Measurements from ENCODE around the gene SSX2IP. TPM values are rescaled to one million over a fixed set of nuclear protein-coding genes. Genes with fewer than 3 reads are reported as not detected.
"Not testable (repeated sequence)": the region's sequence is repeated elsewhere in the genome, so short reads cannot be mapped to it uniquely, and the experiment has no call there.

The SSX2IP gene
- 10 to 100 TPM in 1 of 2 donors, 1 to 10 TPM in 1; 4.1 to 10.7 TPM for total RNA-seq

- Mint-ChIP-seq H3K4me1 (peaks cover 38% of the 10 kb centered on the region), H3K27me3 (no peaks in the 10 kb centered on the region), H3K27ac (peak within 1 kb of the TSS; percentile 94), H3K36me3 (ENCODE audit: low read depth) (no peaks in the 10 kb centered on the region), H3K4me3 (peak within 1 kb of the TSS; percentile 94), H3K9me3 (no peaks in the 10 kb centered on the region)
- peak; percentile 90 for ATAC-seq (replicated peaks)
These were observed at the start of gene SSX2IP for GRCh38 chr1:84690397-84691121. TSS of gene SSX2IP (minus strand) at chr1:84690461. CDS start at chr1:84671219, 19,242 bp downstream.

DNA sequence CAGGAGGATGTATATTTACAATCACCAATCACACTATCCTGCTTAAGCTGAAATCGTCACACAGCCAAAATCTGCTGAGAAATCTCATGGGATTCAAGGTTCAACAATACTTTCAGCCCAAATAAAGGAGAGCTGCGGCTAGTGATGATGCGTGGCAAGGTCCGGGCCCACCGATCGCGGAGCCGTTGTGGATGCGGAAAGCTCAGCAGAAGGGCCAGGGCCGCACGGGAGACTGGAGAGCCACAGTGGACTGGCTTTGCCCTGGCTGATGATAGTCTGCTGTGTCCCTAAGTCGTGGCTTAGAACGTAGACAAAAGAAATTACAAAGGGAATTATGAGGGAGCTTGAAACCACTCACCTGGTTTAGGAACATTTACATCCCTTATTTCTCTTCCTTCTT lies 48.0 kb upstream of the SSX2IP start:
- Mint-ChIP-seq H3K4me1 (peaks cover 16% of the 10 kb centered on the region), H3K27me3 (peaks cover 30% of the 10 kb centered on the region), H3K27ac (no peak overlapping the region), H3K4me3 (no peak overlapping the region), H3K36me3 (ENCODE audit: low read depth) (no peaks in the 10 kb centered on the region), H3K9me3 (no peaks in the 10 kb centered on the region)
- no peak for ATAC-seq (replicated peaks)

DNA sequence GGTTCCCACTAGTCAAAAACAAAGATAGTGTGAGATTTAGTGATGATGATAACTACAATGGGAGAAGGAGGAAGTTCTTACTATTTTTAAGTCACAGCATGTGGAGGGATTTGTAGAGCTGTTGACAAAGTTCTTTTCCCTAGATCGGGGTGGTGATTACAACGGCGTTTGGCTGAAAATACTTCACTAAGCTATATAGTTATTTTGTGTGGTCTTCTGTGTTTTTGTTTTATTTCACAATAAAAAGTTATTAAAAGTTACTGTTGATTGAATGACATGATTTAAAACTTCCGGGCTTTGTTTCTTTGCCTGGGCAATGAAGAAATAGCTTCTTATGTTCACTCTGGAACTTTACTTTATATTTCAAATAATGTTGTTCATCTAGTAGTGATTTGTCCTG lies 47.3 kb upstream of the SSX2IP start:
- no peaks in the 10 kb centered on the region for H3K36me3 Mint-ChIP-seq (ENCODE audit: low read depth)

GRCh38 chr1:84736944-84737343 lies 46.7 kb upstream of the SSX2IP start:
- peaks cover 30% of the 10 kb centered on the region for H3K27me3 Mint-ChIP-seq
- no peaks in the 10 kb centered on the region for H3K9me3 Mint-ChIP-seq
- H3K27ac Mint-ChIP-seq, result no peak overlapping the region
- no peaks in the 10 kb centered on the region for H3K36me3 Mint-ChIP-seq (ENCODE audit: low read depth)
- ATAC-seq (replicated peaks), result peak; percentile 44
- H3K4me3 Mint-ChIP-seq, result no peak overlapping the region
- H3K4me1 Mint-ChIP-seq, result peaks cover 4% of the 10 kb centered on the region

More for the DNA sequence above, 47.3 kb upstream of the SSX2IP start:
- peaks cover 30% of the 10 kb centered on the region for H3K27me3 Mint-ChIP-seq
- no peak overlapping the region for H3K4me3 Mint-ChIP-seq
- no peak for ATAC-seq (replicated peaks)
- no peak overlapping the region for H3K27ac Mint-ChIP-seq
- H3K9me3 Mint-ChIP-seq, result no peaks in the 10 kb centered on the region
- H3K4me1 Mint-ChIP-seq, result peaks cover 10% of the 10 kb centered on the region

DNA sequence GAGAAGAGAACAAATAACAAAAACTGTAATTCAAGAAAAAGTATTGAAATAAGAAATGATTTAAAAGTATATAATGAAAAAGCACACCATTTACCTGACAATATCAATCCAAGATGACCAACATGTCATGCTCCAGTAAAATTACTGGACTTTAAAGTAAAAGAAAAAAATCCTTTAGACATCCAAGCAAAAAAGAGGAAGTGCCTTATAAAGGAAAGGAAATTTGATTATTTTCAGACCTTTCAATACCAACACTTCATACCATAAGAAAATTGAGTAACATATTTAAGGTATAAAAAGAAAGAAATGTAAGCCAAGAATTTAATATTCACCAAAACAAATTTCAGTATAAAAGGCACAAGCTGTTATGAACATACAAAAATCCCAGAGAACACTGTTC lies 46.2 kb upstream of the SSX2IP start:
- Mint-ChIP-seq H3K4me3 (no peak overlapping the region), H3K4me1 (no peaks in the 10 kb centered on the region), H3K36me3 (ENCODE audit: low read depth) (no peaks in the 10 kb centered on the region), H3K27ac (no peak overlapping the region), H3K27me3 (peaks cover 30% of the 10 kb centered on the region), H3K9me3 (no peaks in the 10 kb centered on the region)
- ATAC-seq (replicated peaks), result no peak

GRCh38 chr1:84735483-84735882 lies 45.2 kb upstream of the SSX2IP start:
- Mint-ChIP-seq H3K27me3 (peaks cover 36% of the 10 kb centered on the region), H3K4me3 (no peak overlapping the region), H3K27ac (no peak overlapping the region), H3K9me3 (no peaks in the 10 kb centered on the region), H3K4me1 (no peaks in the 10 kb centered on the region), H3K36me3 (ENCODE audit: low read depth) (no peaks in the 10 kb centered on the region)
- ATAC-seq (replicated peaks), result no peak

DNA sequence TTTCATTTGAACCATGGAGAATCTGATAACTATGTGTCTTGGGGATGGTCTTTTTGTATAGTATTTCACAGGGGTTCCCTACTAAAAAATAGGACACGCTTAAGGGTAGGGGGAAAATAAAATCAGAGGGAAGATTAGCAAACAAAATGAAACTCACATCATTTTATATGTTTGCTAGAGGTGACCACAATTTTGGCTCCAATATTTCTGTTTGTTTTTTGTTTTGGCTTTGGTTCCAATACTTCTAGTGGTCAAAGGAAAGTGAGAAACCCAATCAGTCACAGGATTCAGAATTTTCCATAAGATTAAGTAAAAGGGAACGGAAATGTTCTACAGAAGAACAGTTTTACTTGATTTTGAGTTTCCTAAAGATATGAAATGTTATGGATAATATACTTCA lies 42.3 kb upstream of the SSX2IP start:
- Mint-ChIP-seq H3K36me3 (ENCODE audit: low read depth) (no peaks in the 10 kb centered on the region), H3K4me3 (no peak overlapping the region), H3K27me3 (peaks cover 37% of the 10 kb centered on the region), H3K9me3 (no peaks in the 10 kb centered on the region), H3K4me1 (no peaks in the 10 kb centered on the region), H3K27ac (no peak overlapping the region)
- ATAC-seq (replicated peaks), result no peak

DNA sequence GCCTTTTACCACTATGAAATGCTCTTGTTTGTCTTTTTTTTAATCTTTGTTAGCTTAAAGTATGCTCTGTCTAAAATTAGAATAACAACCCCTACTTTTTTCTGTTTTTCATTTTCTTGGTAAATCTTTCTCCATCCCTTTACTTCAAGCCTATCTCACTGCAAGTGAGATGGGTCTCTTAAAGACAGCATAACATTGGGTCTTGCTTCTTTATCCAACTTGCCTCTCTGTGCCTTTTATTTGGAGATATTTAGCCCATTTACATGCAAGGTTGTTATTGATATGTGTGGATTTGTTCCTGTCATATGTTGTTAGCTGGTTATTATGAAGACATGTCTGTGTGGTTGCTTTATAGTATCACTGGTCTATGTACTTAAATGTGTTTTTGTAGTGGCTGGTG lies 41.3 kb upstream of the SSX2IP start:
- H3K36me3 Mint-ChIP-seq (ENCODE audit: low read depth), result no peaks in the 10 kb centered on the region
- no peaks in the 10 kb centered on the region for H3K9me3 Mint-ChIP-seq
- no peaks in the 10 kb centered on the region for H3K4me1 Mint-ChIP-seq
- H3K27me3 Mint-ChIP-seq, result peaks cover 27% of the 10 kb centered on the region
- H3K27ac Mint-ChIP-seq, result no peak overlapping the region
- no peak for ATAC-seq (replicated peaks)
- no peak overlapping the region for H3K4me3 Mint-ChIP-seq

DNA sequence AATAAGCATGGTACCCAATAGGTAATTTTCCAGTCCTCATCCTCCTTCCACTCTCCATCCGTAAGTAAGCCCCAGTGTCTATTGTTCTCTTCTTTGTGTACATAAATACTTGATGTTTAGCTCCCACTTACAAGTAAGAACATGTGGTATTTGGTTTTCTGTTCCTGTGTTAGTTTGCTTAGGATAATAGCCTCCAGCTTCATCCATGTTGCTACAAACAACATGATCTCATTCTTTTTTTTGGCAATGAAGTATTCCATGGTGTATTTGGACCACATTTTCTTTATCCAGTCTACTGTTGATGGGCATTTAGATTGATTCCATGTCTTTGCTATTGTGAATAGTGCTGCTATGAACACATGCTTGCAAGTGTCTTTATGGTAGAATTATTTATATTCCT lies 37.5 kb upstream of the SSX2IP start:
- ATAC-seq (replicated peaks); H3K4me3 Mint-ChIP-seq; H3K36me3 Mint-ChIP-seq (ENCODE audit: low read depth); H3K4me1 Mint-ChIP-seq; H3K27ac Mint-ChIP-seq; H3K9me3 Mint-ChIP-seq: not testable (repeated sequence)
- peaks cover 13% of the 10 kb centered on the region for H3K27me3 Mint-ChIP-seq

DNA sequence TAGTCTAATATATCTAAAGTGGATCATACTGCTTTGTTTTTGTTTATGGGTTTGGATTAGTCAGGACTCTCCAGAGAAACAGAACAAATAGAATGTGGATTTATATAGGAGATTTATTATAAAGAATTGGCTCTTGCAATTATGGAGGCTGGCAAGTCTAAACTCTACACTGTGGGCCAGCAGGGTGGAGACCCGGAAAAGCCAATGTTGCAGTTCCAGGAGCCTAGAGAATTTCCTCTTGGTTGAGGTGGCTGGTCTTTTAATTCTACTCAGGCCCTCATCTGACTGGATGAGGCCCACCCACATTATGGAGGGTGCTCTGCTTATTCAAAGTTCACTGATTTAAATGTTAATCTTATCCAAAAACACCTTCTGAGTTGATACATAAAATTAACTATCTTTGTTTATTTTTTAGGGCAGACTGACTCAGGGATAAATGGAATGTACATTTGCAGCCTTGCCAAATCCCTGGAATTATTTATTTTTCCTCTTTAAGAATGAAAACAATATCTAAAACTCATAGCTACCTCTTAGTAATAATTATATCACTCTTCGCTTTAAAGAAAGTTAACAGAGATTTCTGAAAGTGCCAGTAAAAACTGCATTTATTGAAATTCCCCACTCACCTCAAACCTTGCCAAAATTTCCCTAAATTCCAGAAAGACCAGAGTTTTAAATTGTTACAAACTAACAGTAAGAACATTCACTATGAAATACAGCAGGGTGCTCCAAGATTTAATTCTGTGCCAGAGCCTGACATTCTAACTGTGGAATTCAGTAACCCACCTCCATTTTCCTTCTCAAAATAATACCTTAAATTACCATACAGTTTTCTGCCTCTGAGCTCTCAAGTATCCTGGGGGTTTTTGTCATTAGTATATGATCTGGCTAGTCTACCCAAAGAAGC lies 36.6 kb upstream of the SSX2IP start:
- ATAC-seq (replicated peaks), result no peak
- Mint-ChIP-seq H3K36me3 (ENCODE audit: low read depth) (no peaks in the 10 kb centered on the region), H3K9me3 (no peaks in the 10 kb centered on the region), H3K27me3 (peaks cover 13% of the 10 kb centered on the region), H3K4me3 (no peak overlapping the region), H3K27ac (no peak overlapping the region), H3K4me1 (no peaks in the 10 kb centered on the region)

- peak; percentile 66 for ATAC-seq (replicated peaks)
- Mint-ChIP-seq H3K27ac (no peak overlapping the region), H3K36me3 (ENCODE audit: low read depth) (no peaks in the 10 kb centered on the region), H3K4me3 (no peak overlapping the region), H3K9me3 (no peaks in the 10 kb centered on the region), H3K27me3 (no peaks in the 10 kb centered on the region), H3K4me1 (peaks cover 5% of the 10 kb centered on the region)
These were observed 34.0 kb upstream of the SSX2IP start for GRCh38 chr1:84724128-84724860.

- ATAC-seq (replicated peaks), result no peak
- Mint-ChIP-seq H3K9me3 (no peaks in the 10 kb centered on the region), H3K36me3 (ENCODE audit: low read depth) (no peaks in the 10 kb centered on the region), H3K27me3 (no peaks in the 10 kb centered on the region), H3K4me1 (peaks cover 5% of the 10 kb centered on the region), H3K4me3 (no peak overlapping the region), H3K27ac (no peak overlapping the region)
These were observed 32.5 kb upstream of the SSX2IP start for GRCh38 chr1:84722794-84723193.

- H3K4me3 Mint-ChIP-seq; H3K36me3 Mint-ChIP-seq (ENCODE audit: low read depth); H3K4me1 Mint-ChIP-seq; ATAC-seq (replicated peaks); H3K27me3 Mint-ChIP-seq; H3K27ac Mint-ChIP-seq; H3K9me3 Mint-ChIP-seq: not testable (repeated sequence)
These were observed 31.6 kb upstream of the SSX2IP start for GRCh38 chr1:84721872-84722271.

DNA sequence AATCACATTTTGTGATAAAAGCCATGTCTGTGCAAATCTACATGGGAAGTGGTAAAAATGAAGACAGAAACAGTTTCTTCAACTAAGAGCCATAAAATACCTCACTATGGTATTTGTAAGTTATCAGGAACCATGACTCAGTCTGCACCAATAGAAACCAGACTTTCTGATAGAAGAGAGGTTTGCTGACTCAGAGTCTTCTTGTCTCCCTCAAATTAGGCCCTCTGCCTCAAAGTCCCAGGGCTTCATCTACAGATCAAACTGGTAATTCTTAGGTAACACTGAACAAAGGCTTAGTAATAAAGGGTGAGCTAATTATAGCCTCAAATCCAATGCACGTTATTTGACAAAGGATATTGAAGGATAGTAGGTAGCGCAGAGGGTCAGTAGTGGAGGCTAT lies 30.9 kb upstream of the SSX2IP start:
- ATAC-seq (replicated peaks), result peak; percentile 92
- Mint-ChIP-seq H3K4me1 (peaks cover 5% of the 10 kb centered on the region), H3K9me3 (no peaks in the 10 kb centered on the region), H3K36me3 (ENCODE audit: low read depth) (no peaks in the 10 kb centered on the region), H3K27me3 (no peaks in the 10 kb centered on the region), H3K4me3 (no peak overlapping the region), H3K27ac (no peak overlapping the region)
